Liver (tissue), 9 donors: ENCODE results near the gene HOXB2. TPM values are rescaled to one million over a fixed set of nuclear protein-coding genes. Genes with fewer than 3 reads are reported as not detected.

ENCODE experiments used
- DNase-seq: peaks from one replicate; pipeline ENCODE4 v3.0.0-alpha.2; 2017; ENCODE audit warnings: low spot score
- H3K27ac ChIP-seq, 2 donors: one replicate each; pipeline ENCODE4 v1.7.0; 2013; ENCODE audit warnings: inconsistent platforms in 2 of 2, low read length in 2 of 2, control low read depth in 1 of 2, low read depth in 1 of 2, mild to moderate bottlenecking in 1 of 2
- H3K27me3 ChIP-seq, 4 donors: one replicate each; pipeline versions ENCODE4 v1.6.1 to v1.7.0; 2013; ENCODE audit warnings: low read length in 3 of 4, inconsistent platforms in 1 of 4, mild to moderate bottlenecking in 1 of 4, moderate library complexity in 1 of 4; ENCODE audit not compliant: control insufficient read depth in 4 of 4, insufficient read depth in 4 of 4
- H3K36me3 ChIP-seq, 4 donors: one replicate each; pipeline versions ENCODE4 v1.6.1 to v1.7.0; 2013; ENCODE audit warnings: low read length in 3 of 4, mild to moderate bottlenecking in 3 of 4, low read depth in 1 of 4, moderate library complexity in 1 of 4; ENCODE audit not compliant: control insufficient read depth in 4 of 4, insufficient read depth in 3 of 4
- H3K4me1 ChIP-seq, 4 donors: one replicate each; pipeline versions ENCODE4 v1.6.1 to v1.7.0; 2013; ENCODE audit warnings: low read length in 3 of 4, mild to moderate bottlenecking in 3 of 4, moderate library complexity in 1 of 4; ENCODE audit not compliant: control insufficient read depth in 4 of 4, insufficient read depth in 4 of 4
- H3K4me3 ChIP-seq, 3 donors: one replicate each; pipeline versions ENCODE4 v1.6.1 to v1.7.0; 2013; ENCODE audit warnings: low read length in 3 of 3, control low read depth in 1 of 3, low read depth in 1 of 3, mild to moderate bottlenecking in 1 of 3
- H3K9ac ChIP-seq, 2 donors: one replicate each; pipeline ENCODE4 v1.7.0; 2013; ENCODE audit warnings: low read length in 2 of 2, mild to moderate bottlenecking in 2 of 2, moderate library complexity in 2 of 2, control low read depth in 1 of 2, low read depth in 1 of 2
- H3K9me3 ChIP-seq, 4 donors: one replicate each; pipeline versions ENCODE4 v1.6.1 to v1.7.0; 2013; ENCODE audit warnings: low read length in 3 of 4; ENCODE audit not compliant: control insufficient read depth in 4 of 4
- EGR1 ChIP-seq, 2 donors: IDR thresholded peaks; 2 replicates each; pipeline ENCODE4 v1.6.1; 2016 to 2018; ENCODE audit warnings: antibody characterized with exemption in 2 of 2, low read depth in 2 of 2
- FOXA1 ChIP-seq: IDR thresholded peaks from 2 replicates; pipeline ENCODE4 v1.6.1; 2016; ENCODE audit warnings: antibody characterized with exemption
- FOXA2 ChIP-seq: IDR thresholded peaks from 2 replicates; pipeline ENCODE4 v1.6.1; 2016; ENCODE audit warnings: antibody characterized with exemption
- GABPA ChIP-seq, 2 donors: IDR thresholded peaks in 1 of 2; conservative IDR thresholded peaks in 1 of 2; 2 replicates each; pipeline ENCODE4 v1.6.1; 2016; ENCODE audit warnings: antibody characterized with exemption in 2 of 2, mild to moderate bottlenecking in 1 of 2, moderate library complexity in 1 of 2
- HNF4G ChIP-seq: IDR thresholded peaks from 2 replicates; pipeline ENCODE4 v1.6.1; 2016; ENCODE audit warnings: antibody characterized with exemption
- JUND ChIP-seq, 2 donors: IDR thresholded peaks; 2 replicates each; pipeline ENCODE4 v1.6.1; 2016; ENCODE audit warnings: antibody characterized with exemption in 2 of 2
- NR2F2 ChIP-seq: IDR thresholded peaks from 2 replicates; pipeline ENCODE4 v1.6.1; 2016; ENCODE audit warnings: antibody characterized with exemption
- RAD21 ChIP-seq, 2 donors: IDR thresholded peaks; 2 replicates each; pipeline ENCODE4 v1.6.1; 2016; ENCODE audit warnings: antibody characterized with exemption in 2 of 2, mild to moderate bottlenecking in 2 of 2
- RXRA ChIP-seq, 2 donors: IDR thresholded peaks; 2 replicates each; pipeline ENCODE4 v1.6.1; 2017 to 2018; ENCODE audit warnings: antibody characterized with exemption in 2 of 2, mild to moderate bottlenecking in 1 of 2
- SP1 ChIP-seq: IDR thresholded peaks from 2 replicates; pipeline ENCODE4 v1.6.1; 2018; ENCODE audit warnings: antibody characterized with exemption, mild to moderate bottlenecking
- TAF1 ChIP-seq: conservative IDR thresholded peaks from 2 replicates; pipeline ENCODE4 v1.6.1; 2016; ENCODE audit warnings: antibody characterized with exemption, mild to moderate bottlenecking
- YY1 ChIP-seq: IDR thresholded peaks from 2 replicates; pipeline ENCODE4 v1.6.1; 2016; ENCODE audit warnings: antibody characterized with exemption, mild to moderate bottlenecking
- WGBS: extraction: QIAGEN DNeasy Blood & Tissue Kit; methylation state at CpG from one replicate; pipeline ENCODE4 v1.1.7; 2013; 5-methylcytosine and 5-hydroxymethylcytosine counted together
- polyA plus RNA-seq, 2 donors: library from polyadenylated mRNA; stranded (reverse) in 1 of 2; unstranded in 1 of 2; fragments of 200-250 nt in 1 of 2; fragments of >200 nt in 1 of 2; fragmentation: Nextera tagmentation in 1 of 2; extraction: Ambion mirVana in 1 of 2; gene quantifications; one replicate each; pipeline versions ENCODE4 v1.2.1 to v1.2.3, GENCODE V29; 2013 to 2015
- total RNA-seq, 2 donors: library from RNA; depleted of rRNA; stranded (reverse); fragments of >200 nt; gene quantifications; one replicate each; pipeline ENCODE4 v1.2.3, GENCODE V29; 2014
- TF ChIP-seq, protein P1 (sequence below): IDR thresholded peaks from 2 replicates; pipeline ENCODE4 v1.6.1; 2016; ENCODE audit warnings: antibody characterized with exemption, mild to moderate bottlenecking
- TF ChIP-seq, protein P2 (sequence below): fragments of 150-350 bp; IDR thresholded peaks from 2 replicates; pipeline ENCODE4 v1.5.1; 2017; ENCODE audit warnings: improper control_type of control experiment, low read depth, low read length; ENCODE audit not compliant: missing input control
- TF ChIP-seq, protein P3 (sequence below): IDR thresholded peaks from 2 replicates; pipeline ENCODE4 v1.6.1; 2016; ENCODE audit warnings: antibody characterized with exemption
- TF ChIP-seq, protein P4 (sequence below): IDR thresholded peaks from 2 replicates; pipeline ENCODE4 v1.6.1; 2016; ENCODE audit warnings: antibody characterized with exemption
- donor health status: healthy.
- donor health status: healthy.
- donor health status: healthy.
- donor health status: healthy.
- donor health status: healthy.

Gene HOXB2
- total and polyA plus RNA-seq, 4 donors = 0.67 to 2.5 (median 1.8) TPM

DNA sequence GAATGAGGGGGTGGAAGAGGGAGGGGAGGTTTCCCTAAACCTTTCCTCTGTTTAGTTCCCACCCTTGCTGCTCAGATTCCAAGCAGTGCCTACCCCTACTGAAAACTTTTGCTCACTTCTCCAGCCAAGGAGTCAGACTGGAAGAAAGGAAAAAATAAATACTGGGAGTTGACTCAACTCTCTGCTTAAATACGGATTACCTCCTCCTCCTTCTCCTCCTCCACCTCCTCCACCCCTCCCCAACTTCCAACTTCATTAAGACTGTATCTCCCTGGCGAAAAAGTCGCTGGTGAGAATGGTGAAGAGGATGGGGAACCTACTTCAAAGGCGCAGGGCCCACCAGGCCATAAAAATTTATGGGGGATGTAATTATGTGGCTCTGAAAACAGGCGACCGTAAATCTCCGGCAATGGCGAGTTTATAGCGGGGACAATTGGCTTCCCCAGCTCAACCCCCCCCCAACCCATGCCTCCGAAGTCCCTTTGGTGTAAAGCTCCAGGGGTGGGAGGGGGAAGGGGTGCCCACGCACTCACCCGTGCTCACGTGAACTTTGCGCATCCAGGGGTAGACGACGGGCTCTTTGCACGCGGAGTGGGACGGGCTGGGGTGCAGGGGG is 32.5 kb upstream of the HOXB2 start:
- Histone ChIP-seq H3K27me3 (peaks cover 0 to 24% (median 5%) of the 10 kb centered on the region in 4 donors), H3K9me3 (no peaks in the 10 kb centered on the region), H3K9ac (no peak overlapping the region), H3K36me3 (no peaks in the 10 kb centered on the region), H3K4me3 (peak overlapping the region in 2 of 3 donors; percentile 14 to 46), H3K4me1 (peaks cover 0 to 6% (median 3%) of the 10 kb centered on the region in 4 donors), H3K27ac (peak overlapping the region; percentile 55 to 72)
- no peak for DNase-seq
- TF ChIP-seq RAD21 (IDR thresholded peaks at IDR 0.05) (no peak), JUND (IDR thresholded peaks at IDR 0.05) (no peak), RXRA (IDR thresholded peaks at IDR 0.05) (no peak), HNF4G (no peak), FOXA2 (no peak), GABPA (IDR thresholded peaks at IDR 0.05 in 1 of 2, conservative IDR thresholded peaks at IDR 0.05 in 1 of 2) (no peak), TAF1 (no peak)
- TF ChIP-seq, protein P1, sequence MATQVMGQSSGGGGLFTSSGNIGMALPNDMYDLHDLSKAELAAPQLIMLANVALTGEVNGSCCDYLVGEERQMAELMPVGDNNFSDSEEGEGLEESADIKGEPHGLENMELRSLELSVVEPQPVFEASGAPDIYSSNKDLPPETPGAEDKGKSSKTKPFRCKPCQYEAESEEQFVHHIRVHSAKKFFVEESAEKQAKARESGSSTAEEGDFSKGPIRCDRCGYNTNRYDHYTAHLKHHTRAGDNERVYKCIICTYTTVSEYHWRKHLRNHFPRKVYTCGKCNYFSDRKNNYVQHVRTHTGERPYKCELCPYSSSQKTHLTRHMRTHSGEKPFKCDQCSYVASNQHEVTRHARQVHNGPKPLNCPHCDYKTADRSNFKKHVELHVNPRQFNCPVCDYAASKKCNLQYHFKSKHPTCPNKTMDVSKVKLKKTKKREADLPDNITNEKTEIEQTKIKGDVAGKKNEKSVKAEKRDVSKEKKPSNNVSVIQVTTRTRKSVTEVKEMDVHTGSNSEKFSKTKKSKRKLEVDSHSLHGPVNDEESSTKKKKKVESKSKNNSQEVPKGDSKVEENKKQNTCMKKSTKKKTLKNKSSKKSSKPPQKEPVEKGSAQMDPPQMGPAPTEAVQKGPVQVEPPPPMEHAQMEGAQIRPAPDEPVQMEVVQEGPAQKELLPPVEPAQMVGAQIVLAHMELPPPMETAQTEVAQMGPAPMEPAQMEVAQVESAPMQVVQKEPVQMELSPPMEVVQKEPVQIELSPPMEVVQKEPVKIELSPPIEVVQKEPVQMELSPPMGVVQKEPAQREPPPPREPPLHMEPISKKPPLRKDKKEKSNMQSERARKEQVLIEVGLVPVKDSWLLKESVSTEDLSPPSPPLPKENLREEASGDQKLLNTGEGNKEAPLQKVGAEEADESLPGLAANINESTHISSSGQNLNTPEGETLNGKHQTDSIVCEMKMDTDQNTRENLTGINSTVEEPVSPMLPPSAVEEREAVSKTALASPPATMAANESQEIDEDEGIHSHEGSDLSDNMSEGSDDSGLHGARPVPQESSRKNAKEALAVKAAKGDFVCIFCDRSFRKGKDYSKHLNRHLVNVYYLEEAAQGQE = no peak
- TF ChIP-seq, protein P2, sequence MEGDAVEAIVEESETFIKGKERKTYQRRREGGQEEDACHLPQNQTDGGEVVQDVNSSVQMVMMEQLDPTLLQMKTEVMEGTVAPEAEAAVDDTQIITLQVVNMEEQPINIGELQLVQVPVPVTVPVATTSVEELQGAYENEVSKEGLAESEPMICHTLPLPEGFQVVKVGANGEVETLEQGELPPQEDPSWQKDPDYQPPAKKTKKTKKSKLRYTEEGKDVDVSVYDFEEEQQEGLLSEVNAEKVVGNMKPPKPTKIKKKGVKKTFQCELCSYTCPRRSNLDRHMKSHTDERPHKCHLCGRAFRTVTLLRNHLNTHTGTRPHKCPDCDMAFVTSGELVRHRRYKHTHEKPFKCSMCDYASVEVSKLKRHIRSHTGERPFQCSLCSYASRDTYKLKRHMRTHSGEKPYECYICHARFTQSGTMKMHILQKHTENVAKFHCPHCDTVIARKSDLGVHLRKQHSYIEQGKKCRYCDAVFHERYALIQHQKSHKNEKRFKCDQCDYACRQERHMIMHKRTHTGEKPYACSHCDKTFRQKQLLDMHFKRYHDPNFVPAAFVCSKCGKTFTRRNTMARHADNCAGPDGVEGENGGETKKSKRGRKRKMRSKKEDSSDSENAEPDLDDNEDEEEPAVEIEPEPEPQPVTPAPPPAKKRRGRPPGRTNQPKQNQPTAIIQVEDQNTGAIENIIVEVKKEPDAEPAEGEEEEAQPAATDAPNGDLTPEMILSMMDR = no peak
- 3% methylated on average over 19 of the region's 19 CpGs for WGBS

DNA sequence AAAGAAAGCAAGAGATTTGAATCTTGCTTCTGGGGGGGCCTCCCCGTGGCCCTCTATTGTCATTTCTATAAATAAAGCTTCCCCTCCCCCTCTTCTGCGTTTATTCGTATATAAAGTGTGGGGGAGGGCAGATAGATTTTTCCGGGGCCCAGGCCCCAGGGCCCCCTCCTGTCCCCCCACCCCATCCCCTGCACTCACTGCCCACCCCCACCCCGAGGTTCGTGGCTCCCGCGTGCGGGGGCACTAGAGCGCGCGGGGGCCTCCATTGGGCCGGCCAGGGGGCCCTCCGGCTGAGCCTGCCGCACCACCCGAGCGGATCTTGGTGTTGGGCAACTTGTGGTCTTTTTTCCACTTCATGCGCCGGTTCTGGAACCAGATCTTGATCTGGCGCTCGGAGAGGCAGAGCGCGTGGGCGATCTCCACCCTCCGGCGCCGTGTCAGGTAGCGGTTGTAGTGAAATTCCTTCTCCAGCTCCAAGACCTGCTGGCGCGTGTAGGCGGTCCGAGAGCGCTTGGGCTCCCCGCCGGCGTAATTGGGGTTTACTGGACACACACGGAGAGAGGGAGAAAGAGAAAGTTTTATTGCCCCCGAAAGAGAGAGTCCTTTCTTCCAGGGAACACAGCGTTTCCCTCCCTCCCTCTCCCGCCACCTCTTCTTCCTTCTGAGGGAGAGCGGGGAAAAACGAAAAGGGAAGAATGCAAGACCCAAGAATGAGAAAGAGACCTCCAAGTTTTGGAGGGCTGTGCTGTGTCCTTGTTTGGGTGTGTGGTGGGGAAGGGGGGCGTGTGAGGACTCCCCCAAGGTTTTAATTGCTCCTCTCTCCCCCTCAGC is 31.8 kb upstream of the HOXB2 start:
- Histone ChIP-seq H3K4me3 (peak overlapping the region in 1 of 3 donors; percentile 46), H3K4me1 (peaks cover 0 to 3% (median 1%) of the 10 kb centered on the region in 4 donors), H3K9ac (no peak overlapping the region), H3K36me3 (no peaks in the 10 kb centered on the region), H3K9me3 (no peaks in the 10 kb centered on the region), H3K27ac (peak overlapping the region; percentile 70 to 72), H3K27me3 (peaks cover 0 to 24% (median 5%) of the 10 kb centered on the region in 4 donors)
- DNase-seq = no peak
- 15% methylated on average over 43 of the region's 43 CpGs for WGBS
- TF ChIP-seq, protein P1 = no peak
- TF ChIP-seq SP1 = no peak
- TF ChIP-seq, protein P2 = no peak
- no peak for TF ChIP-seq FOXA1
- no peak for TF ChIP-seq TAF1
- TF ChIP-seq EGR1 (IDR thresholded peaks at IDR 0.05; ENCODE audit: low read depth in 2 of 2) = no peak
- TF ChIP-seq YY1 = no peak
- TF ChIP-seq RAD21 (IDR thresholded peaks at IDR 0.05) = no peak
- no peak for TF ChIP-seq NR2F2
- TF ChIP-seq GABPA (IDR thresholded peaks at IDR 0.05 in 1 of 2, conservative IDR thresholded peaks at IDR 0.05 in 1 of 2) = no peak
- no peak for TF ChIP-seq HNF4G
- TF ChIP-seq, protein P3, sequence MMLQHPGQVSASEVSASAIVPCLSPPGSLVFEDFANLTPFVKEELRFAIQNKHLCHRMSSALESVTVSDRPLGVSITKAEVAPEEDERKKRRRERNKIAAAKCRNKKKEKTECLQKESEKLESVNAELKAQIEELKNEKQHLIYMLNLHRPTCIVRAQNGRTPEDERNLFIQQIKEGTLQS = no peak
- TF ChIP-seq FOXA2 = no peak
- TF ChIP-seq, protein P4, sequence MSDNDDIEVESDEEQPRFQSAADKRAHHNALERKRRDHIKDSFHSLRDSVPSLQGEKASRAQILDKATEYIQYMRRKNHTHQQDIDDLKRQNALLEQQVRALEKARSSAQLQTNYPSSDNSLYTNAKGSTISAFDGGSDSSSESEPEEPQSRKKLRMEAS = no peak
